GM12872 (cell line): ENCODE data around the gene GZMH.

Source experiments
- TF ChIP-seq, protein P1 (sequence below): IDR thresholded peaks from 3 replicates; pipeline ENCODE4 v1.5.1; 2011; ENCODE audit warnings: low read depth, mild to moderate bottlenecking, low read length, moderate library complexity; ENCODE audit not compliant: insufficient read depth

The GZMH gene

DNA sequence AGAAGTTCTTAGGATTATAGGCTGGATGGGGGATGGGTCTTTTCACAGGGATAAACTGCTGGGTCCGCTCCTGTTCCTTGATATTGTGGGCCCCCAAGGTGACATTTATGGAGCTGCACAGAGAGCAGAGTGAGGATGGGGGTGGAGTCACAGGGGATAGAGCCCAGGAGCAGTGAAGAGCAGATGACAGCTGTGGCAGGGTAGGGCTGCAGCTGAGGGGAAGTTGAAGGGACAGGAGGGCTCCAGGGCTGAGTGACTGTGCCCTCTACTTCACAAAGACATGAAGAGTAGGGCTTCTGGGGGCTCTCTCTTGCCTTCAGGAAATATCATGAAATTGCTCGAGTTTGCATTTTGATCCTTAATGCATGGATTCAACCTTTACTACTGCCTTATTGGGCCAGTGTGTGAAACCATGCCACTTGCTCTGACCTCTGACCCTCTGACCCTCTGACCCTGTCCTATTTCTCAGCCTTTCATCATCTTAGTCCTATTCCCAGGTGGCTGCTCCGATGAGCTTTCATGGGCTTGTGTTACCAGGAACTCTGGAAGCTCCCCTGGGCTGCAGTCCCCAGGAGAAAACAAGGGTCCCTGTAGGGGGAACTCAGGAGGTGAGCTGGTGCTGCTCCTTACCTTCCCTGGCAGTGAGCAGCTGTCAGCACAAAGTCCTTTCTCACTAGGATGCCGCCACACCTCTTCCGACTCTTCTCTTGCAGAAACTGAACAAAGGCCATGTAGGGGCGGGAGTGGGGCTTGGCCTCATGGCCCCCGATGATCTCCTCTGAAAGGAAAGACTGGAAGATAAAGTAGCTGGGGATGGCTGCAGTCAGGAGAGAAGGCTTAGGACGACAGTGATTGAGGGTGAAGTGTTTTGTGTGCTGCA lies 1.6 kb downstream of the GZMH start:
- TF ChIP-seq, protein P1, sequence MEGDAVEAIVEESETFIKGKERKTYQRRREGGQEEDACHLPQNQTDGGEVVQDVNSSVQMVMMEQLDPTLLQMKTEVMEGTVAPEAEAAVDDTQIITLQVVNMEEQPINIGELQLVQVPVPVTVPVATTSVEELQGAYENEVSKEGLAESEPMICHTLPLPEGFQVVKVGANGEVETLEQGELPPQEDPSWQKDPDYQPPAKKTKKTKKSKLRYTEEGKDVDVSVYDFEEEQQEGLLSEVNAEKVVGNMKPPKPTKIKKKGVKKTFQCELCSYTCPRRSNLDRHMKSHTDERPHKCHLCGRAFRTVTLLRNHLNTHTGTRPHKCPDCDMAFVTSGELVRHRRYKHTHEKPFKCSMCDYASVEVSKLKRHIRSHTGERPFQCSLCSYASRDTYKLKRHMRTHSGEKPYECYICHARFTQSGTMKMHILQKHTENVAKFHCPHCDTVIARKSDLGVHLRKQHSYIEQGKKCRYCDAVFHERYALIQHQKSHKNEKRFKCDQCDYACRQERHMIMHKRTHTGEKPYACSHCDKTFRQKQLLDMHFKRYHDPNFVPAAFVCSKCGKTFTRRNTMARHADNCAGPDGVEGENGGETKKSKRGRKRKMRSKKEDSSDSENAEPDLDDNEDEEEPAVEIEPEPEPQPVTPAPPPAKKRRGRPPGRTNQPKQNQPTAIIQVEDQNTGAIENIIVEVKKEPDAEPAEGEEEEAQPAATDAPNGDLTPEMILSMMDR: no peak

DNA sequence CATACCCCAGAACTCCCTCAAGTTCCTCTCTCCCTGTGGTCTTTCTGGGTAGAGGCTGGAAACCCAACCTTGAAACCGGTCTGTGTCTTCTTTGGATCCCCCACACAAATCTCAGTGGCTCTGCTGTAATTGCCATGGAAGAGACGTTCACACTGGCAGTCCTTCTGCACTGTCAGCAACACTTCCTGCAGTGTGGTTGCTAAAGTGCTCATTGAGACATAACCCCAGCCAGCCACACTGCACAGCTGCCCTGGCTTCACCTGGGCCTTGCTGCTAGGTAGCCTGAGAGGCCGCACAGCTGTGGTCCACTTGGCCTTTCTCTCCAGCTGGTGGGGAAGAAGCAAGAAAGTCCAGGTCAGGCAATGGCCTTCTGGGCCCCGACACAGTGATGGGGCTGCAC lies 2.4 kb downstream of the GZMH start:
- TF ChIP-seq, protein P1: no peak

DNA sequence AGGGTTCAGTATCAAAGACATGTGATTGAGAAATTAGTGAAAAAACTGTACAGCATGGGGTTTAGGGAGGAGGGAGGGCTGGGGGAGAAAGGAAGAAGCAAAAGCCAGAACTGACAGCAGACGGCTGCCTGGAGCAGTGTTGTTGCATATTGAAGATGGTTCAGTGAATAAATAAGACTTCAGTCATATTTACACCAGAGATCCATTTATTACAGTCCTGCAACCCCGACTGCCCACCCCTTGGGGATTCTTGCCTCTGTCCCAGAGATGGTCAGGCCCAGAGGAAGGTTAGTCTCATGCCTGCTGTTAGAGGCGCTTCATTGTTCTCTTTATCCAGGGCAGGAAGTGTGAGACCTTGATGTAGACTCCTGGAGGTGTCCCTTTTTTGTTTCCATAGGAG lies 3.2 kb downstream of the GZMH start:
- TF ChIP-seq, protein P1: no peak

DNA sequence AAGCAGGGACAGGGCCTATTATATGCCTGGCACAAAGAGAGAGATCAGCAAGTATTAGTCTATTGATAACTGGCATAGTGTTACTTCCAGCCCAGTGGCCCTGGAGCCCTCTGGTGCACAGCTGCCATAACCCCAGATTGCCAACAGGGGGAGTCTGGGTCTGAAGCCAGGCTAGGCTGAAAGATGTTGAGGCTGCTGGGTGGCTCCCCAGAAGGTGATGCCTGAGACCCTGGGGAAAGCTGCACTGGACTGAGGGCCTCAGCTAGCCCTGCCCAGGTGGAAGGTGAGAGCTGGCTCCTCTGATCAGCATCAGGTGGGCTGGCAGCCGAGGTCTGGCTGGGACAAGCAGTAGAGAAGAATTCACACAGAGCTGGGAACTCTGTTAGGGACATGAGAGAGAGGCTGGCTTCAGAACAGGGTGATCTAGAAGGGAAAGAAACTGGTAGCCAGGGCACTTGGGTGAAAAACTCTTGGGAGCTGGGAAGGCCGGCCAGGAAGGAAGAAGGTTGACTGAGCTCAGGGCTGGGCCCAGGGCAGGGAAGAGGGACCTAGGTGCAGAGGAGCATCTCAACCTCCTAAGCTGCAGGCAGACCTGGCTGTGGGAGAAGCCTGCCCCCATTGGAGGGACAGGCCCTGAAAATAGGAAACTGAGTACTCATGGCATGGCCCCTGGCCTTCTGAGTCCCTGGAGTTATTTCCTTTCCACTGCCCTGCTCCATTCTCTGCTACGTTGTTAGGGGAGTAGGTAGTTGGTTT lies 3.9 kb downstream of the GZMH start:
- TF ChIP-seq, protein P1: peak; percentile 99

DNA sequence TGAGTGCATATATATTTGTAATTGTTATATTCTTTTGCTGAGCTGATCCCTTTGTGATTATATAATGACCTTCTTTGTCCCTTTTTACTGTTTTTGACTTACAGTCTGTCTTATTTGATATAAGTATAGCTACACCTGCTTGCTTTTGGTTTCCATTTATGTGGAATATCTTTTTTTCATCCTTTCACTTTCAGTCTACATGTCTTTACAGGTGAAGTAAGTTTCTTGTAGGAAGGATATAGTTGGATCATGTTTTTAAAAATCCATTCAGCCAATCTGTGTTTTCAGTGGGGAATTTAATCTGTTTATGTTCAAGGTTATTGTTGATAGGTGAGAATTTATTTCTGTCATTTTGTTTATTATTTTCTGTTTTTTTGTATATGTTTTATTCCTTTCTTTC lies 12.1 kb downstream of the GZMH start:
- TF ChIP-seq, protein P1: no peak

DNA sequence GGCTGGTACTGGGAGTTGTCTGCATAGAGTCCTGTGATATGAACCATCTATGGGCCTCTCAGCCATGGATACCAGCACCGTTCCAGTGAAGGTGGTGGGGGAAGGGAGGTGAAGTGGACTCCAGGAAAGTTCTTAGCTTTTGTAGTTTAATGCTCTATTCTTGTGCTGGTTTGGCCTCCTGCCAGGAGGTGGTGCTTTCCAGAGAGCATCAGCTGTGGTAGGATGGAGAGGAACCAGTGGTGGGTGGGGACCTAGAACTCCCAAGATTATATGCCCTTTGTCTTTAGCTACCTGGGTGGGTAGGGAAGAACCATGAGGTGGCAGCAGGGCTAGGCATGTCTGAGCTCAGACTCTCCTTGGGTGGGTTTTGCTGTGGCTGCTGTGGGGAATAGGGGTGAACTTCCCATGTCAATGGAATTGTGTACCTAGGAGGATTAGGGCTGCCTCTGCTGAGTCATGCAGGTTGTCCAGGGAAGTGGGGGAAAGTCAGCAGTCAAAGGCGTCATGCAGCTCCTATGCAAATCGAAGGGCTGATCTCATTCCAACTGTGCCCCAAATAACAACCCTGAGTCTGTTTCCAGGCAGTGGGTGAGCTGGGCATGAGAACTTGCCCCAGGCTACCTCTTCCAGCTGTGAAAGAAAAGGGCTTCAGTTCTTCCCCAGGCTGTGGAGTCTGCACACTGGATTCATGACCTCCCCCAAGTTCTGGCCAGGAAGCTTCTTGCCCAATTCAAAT lies 14.2 kb downstream of the GZMH start:
- TF ChIP-seq, protein P1: no peak

DNA sequence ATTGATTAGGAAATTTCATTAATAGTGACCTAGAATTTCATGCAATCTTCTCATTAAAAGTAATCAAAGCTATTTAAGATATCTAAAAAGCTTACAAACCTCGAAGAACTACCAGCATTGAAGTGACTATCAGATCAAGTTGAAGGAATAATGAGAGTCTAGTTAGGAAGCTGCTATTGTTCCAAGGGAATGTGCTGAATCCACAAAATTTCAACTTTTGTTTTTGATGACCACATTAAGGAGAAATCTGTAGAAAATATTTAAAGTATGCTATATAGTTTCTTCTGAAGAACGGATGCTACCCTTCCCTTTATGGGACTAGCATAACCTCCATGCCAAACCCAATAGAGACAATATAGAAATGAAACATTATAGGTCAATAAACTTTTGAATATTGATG lies 30.9 kb downstream of the GZMH start:
- TF ChIP-seq, protein P1: no peak
